ENCODE results near the gene SRP19. TPM values are rescaled to one million over a fixed set of nuclear protein-coding genes. Genes with fewer than 3 reads are reported as not detected.
"Not testable (repeated sequence)": the region's sequence is repeated elsewhere in the genome, so short reads cannot be mapped to it uniquely, and the experiment has no call there.

The SRP19 gene
- total and polyA plus RNA-seq, 9 of the 15 experiments (the other 6 are each of a cell fraction or from before 2014, with no cell fraction given) = 52.3 to 357 (median 146) TPM

DNA sequence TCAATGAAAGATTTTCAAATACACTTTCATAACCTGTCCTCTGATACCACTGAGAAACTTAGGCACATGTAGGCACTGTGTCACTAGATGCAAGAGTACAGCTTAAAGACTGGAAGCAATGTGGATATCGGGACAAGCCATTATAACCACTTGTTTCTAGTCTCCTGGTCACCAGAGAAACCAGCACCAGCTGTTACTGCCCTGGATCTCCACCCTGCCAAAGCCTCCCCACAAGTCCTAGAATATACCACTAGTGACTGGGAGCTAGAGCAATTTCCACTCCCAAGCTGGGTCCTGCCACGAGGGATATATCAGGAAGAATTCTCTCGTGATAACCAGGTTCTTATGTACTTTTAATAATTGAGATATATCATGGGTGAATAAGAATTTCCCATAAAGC lies 41.5 kb downstream of the SRP19 start:
- ATAC-seq (no peak), FAIRE-seq (no peak), DNase-seq (ENCODE audit: extremely low read depth in 1 of 4, low spot score in 3 of 4) (no peak)
- H3K27ac ChIP-seq (ENCODE audit: extremely low read depth, low read depth, low read length) = no peak overlapping the region
- H3K4me1 ChIP-seq (replicated peaks in 1 of 2; ENCODE audit: control insufficient read depth in 2 of 2, insufficient read depth in 2 of 2, low read length in 2 of 2) = no peaks in the 10 kb centered on the region
- 66% methylated on average over 3 of the region's 3 CpGs for WGBS (ENCODE audit: insufficient coverage, low coverage, missing lambda C conversion rate)
- TF ChIP-seq RNF2 (IDR thresholded peaks at IDR 0.05) = no peak
- no peak for TF ChIP-seq PTBP1 (IDR thresholded peaks at IDR 0.05; ENCODE audit: low read depth, low read length)
- H3K27me3 ChIP-seq (ENCODE audit: control insufficient read depth in 2 of 2, insufficient read depth in 2 of 2, low read length in 2 of 2) = no peaks in the 10 kb centered on the region
- H3K4me3 ChIP-seq = no peak overlapping the region
- no TSS peak for BruUV-seq (replicated peaks)
- intact Hi-C loops (cut with micrococcal nuclease) = no loop called here
- POLR2A ChIA-PET = interaction anchor here (0.6 to 3.0 kb wide), 5 partner anchors 12 to 209 kb away, joined by 3 to 17 read pairs (median 5); no protein-coding TSS in a partner anchor
- in situ Hi-C loops (cut with MboI) = no loop called here
- H2AFZ ChIP-seq (ENCODE audit: low read depth, low read length) = no peak overlapping the region
- H3K9ac ChIP-seq (ENCODE audit: insufficient read depth in 1 of 2, low read depth in 2 of 2, low read length in 2 of 2) = no peak overlapping the region
- no peak overlapping the region for H3K4me2 ChIP-seq (ENCODE audit: insufficient read depth, low read length)
- H3K79me2 ChIP-seq (ENCODE audit: control insufficient read depth, insufficient read depth, low read length) = no peaks in the 10 kb centered on the region
- no peaks in the 10 kb centered on the region for H3K9me1 ChIP-seq (ENCODE audit: control insufficient read depth, insufficient read depth, low read length)
- CTCF ChIA-PET (ENCODE audit: low intra/inter-chr PET ratio) = no interaction called here
- no peaks in the 10 kb centered on the region for H3K9me3 ChIP-seq (replicated peaks; ENCODE audit: control insufficient read depth, insufficient read depth, low read depth, low read length)
- no peaks in the 10 kb centered on the region for H4K20me1 ChIP-seq (replicated peaks; ENCODE audit: control insufficient read depth, insufficient read depth, low read length)
- peaks cover 48% of the 10 kb centered on the region for H3K36me3 ChIP-seq (ENCODE audit: control insufficient read depth, insufficient read depth, low read length)

DNA sequence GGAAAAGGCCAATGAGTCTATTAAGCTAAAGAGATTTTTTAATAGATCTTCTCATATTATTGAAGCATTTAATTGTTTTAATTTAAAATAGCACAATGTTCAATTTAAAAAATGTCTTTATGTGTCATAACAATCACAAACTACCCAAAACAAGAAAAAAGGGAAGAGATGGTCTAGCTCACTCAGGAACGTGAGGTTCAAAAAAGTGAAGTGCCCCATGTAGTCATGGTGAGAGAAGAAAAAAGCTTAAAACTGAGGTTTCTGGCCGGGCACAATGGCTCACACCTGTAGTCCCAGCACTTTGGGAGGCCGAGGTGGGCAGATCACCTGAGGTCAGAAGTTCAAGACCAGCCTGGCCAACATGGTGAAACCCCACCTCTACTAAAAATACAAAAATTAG lies 43.9 kb downstream of the SRP19 start:
- H3K9me1 ChIP-seq (ENCODE audit: control insufficient read depth, insufficient read depth, low read length); H3K9me3 ChIP-seq (replicated peaks; ENCODE audit: control insufficient read depth, insufficient read depth, low read depth, low read length); H3K4me1 ChIP-seq (replicated peaks in 1 of 2; ENCODE audit: control insufficient read depth in 2 of 2, insufficient read depth in 2 of 2, low read length in 2 of 2); DNase-seq (ENCODE audit: extremely low read depth in 1 of 4, low spot score in 3 of 4); H3K9ac ChIP-seq (ENCODE audit: insufficient read depth in 1 of 2, low read depth in 2 of 2, low read length in 2 of 2); H4K20me1 ChIP-seq (replicated peaks; ENCODE audit: control insufficient read depth, insufficient read depth, low read length); intact Hi-C loops (cut with micrococcal nuclease); FAIRE-seq; H3K27ac ChIP-seq (ENCODE audit: extremely low read depth, low read depth, low read length); CTCF ChIA-PET (ENCODE audit: low intra/inter-chr PET ratio); H3K79me2 ChIP-seq (ENCODE audit: control insufficient read depth, insufficient read depth, low read length); ATAC-seq; in situ Hi-C loops (cut with MboI); H3K4me3 ChIP-seq; H3K27me3 ChIP-seq (ENCODE audit: control insufficient read depth in 2 of 2, insufficient read depth in 2 of 2, low read length in 2 of 2); H3K4me2 ChIP-seq (ENCODE audit: insufficient read depth, low read length); H2AFZ ChIP-seq (ENCODE audit: low read depth, low read length); BruUV-seq (replicated peaks): not testable (repeated sequence)
- 87% methylated on average over 3 of the region's 3 CpGs for WGBS (ENCODE audit: insufficient coverage, low coverage, missing lambda C conversion rate)
- POLR2A ChIA-PET = interaction anchor here (1.2 to 3.0 kb wide), 2 partner anchors 9 kb away, joined by 3 to 17 read pairs; no protein-coding TSS in a partner anchor
- H3K36me3 ChIP-seq (ENCODE audit: control insufficient read depth, insufficient read depth, low read length) = peaks cover 41% of the 10 kb centered on the region
